ENCODE measurements around the gene LDLR. TPM values are rescaled to one million over a fixed set of nuclear protein-coding genes. Genes with fewer than 3 reads are reported as not detected.
A peak's percentile ranks its signal among the peaks of the same experiment; 100 is the strongest.

LDLR gene
- total and polyA plus RNA-seq, 11 donors: 4.3 to 45.9 (median 19.0) TPM

DNA sequence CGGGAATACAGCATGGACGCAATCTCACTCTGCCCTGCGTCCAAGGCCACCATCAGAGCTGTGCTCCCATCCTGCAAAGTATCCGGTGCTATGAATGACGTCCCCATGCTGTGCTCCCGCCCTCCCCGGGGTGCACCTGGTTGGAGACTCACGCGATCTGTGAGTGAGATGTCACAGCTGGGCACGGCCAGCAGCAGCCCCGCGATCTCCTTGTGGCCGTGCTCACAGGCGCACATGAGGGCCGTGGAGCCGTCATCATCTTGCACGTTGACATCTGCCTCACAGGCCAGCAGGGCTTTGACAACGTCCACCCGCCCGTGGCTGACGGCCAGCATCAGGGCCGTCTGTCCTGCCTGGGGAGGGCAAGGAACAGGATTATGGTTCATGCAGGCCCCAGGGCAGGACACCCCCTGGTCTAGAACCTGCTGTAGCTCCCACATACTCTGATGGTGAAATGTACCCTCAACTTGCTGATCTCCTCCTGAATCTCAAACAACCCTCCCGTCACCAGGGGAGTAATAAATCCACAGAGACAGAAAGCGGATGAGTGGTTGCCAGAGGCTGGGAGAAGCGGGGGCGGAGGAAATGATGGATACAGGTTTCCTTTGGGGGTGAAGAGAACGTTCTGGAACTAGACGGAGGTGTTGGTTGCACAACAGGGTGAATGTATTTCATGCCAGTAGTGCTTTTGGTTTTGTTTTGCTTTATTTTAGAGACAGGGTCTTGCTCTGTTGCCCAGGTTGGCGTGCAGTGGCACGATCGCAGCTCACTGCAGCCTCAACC, 80.8 kb downstream of the LDLR start:
- Histone ChIP-seq H3K27me3 (no peaks in the 10 kb centered on the region), H3K4me1 (peaks cover 0 to 29% (median 16%) of the 10 kb centered on the region in 12 donors), H3K27ac (peak overlapping the region in 9 of 12 donors; percentile 0 to 86 (median 23)), H3K4me3 (no peak overlapping the region), H3K36me3 (peaks cover 0 to 100% (median 96%) of the 10 kb centered on the region in 9 donors), H3K9me3 (no peaks in the 10 kb centered on the region)
- TF ChIP-seq POLR2A (IDR thresholded peaks at IDR 0.05): no peak
- no peak for DNase-seq
- 79% methylated on average over 28 to 31 of the region's 31 CpGs for WGBS, 4 donors
- intact Hi-C loops (cut with DNase I): no loop called here
- peak in 1 of 4 donors; percentile 14 for ATAC-seq

DNA sequence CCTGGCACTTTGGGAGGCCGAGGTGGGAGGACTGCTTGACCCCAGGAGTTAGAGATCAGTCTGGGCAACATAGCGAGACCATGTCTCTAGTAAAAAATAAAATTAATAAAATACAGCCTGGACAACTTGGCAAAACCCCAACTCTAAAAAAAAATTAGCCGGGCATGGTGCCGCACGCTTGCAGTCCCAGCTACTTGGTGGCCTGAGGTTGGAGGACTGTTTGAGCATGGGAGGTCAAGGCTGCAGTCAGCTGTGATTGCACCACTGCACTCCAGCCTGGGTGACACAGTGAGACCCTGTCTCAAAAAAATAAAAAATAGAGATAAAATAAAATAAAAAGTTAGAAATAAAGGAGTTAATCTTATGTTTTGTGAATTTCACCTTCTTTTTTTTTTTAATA, 81.9 kb downstream of the LDLR start:
- Histone ChIP-seq H3K27me3 (no peaks in the 10 kb centered on the region), H3K27ac (peak overlapping the region in 3 of 12 donors; percentile 5 to 86 (median 36)), H3K4me1 (peaks cover 0 to 18% (median 6%) of the 10 kb centered on the region in 12 donors), H3K4me3 (no peak overlapping the region), H3K9me3 (no peaks in the 10 kb centered on the region), H3K36me3 (peaks cover 0 to 100% (median 95%) of the 10 kb centered on the region in 9 donors)
- 55 to 70% (median 62%) methylated on average over 5 of the region's 5 CpGs for WGBS, 4 donors
- DNase-seq: no peak
- ATAC-seq: no peak
- intact Hi-C loops (cut with DNase I): no loop called here
- no peak for TF ChIP-seq POLR2A (IDR thresholded peaks at IDR 0.05)
- TF ChIP-seq, protein P1, sequence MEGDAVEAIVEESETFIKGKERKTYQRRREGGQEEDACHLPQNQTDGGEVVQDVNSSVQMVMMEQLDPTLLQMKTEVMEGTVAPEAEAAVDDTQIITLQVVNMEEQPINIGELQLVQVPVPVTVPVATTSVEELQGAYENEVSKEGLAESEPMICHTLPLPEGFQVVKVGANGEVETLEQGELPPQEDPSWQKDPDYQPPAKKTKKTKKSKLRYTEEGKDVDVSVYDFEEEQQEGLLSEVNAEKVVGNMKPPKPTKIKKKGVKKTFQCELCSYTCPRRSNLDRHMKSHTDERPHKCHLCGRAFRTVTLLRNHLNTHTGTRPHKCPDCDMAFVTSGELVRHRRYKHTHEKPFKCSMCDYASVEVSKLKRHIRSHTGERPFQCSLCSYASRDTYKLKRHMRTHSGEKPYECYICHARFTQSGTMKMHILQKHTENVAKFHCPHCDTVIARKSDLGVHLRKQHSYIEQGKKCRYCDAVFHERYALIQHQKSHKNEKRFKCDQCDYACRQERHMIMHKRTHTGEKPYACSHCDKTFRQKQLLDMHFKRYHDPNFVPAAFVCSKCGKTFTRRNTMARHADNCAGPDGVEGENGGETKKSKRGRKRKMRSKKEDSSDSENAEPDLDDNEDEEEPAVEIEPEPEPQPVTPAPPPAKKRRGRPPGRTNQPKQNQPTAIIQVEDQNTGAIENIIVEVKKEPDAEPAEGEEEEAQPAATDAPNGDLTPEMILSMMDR (IDR thresholded peaks at IDR 0.05): no peak

DNA sequence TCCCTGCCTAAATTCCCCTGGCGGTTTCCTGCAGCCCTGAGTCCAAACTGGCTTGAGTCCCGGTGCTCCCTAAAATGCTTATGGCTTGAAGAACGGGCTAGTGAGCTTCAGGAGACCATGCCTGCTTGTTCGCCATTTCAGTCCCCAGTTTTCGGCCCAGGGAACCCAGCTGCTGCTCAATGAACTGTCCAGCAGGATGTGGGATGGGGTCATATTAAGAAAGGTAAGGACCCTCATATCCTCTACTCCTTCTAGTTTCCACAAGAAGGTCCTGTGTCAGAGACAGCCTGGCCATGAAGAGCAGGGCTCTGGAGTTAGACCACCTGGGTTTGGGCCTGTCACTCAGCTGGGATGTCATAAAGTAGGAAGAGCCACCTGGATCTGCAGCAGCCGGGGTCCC, 83.3 kb downstream of the LDLR start:
- TF ChIP-seq, protein P1 (IDR thresholded peaks at IDR 0.05): no peak
- no peak for TF ChIP-seq POLR2A (IDR thresholded peaks at IDR 0.05)
- intact Hi-C loops (cut with DNase I): no loop called here
- Histone ChIP-seq H3K27ac (peak overlapping the region in 1 of 12 donors; percentile 66), H3K27me3 (no peaks in the 10 kb centered on the region), H3K36me3 (peaks cover 0 to 100% (median 96%) of the 10 kb centered on the region in 9 donors), H3K4me1 (peaks cover 0 to 12% (median 0%) of the 10 kb centered on the region in 12 donors), H3K4me3 (no peak overlapping the region), H3K9me3 (no peaks in the 10 kb centered on the region)
- no peak for ATAC-seq
- 82 to 96% (median 86%) methylated on average over 5 to 6 of the region's 6 CpGs for WGBS, 4 donors
- DNase-seq: no peak

DNA sequence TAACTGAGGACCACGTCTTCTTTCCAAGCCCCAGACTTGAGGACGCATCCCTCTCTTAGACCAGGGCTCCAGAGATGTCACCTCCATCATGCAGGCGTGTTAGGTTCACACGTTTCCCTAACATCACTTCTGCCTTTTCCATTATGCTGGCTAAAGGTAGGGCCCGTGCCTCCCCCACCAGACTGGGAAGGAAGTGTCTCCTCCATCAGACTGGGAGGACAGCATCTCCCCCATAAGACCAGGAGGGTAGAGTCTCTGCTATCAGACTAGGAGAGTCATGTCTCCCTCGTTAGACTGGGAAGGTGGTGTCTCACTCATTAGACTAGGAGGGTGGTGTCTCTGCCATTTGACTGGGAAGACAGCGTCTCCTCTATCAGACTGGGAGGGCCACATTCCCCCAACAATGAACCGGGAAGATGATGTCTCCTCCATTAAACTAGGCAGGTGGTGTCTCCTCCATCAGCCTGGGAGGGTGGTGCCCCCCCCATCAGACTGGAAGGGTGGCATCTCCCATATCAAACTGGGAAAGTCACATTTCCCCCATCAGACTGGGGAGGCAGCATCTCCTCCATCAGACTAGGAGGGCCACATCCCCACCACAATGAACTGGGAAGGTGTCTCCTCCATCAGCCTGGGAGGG, 84.4 kb downstream of the LDLR start:
- H3K4me3 ChIP-seq: no peak overlapping the region
- ATAC-seq (no peak), DNase-seq (no peak)
- intact Hi-C loops (cut with DNase I): no loop called here
- H3K9me3 ChIP-seq: no peaks in the 10 kb centered on the region
- peaks cover 0 to 100% (median 96%) of the 10 kb centered on the region in 9 donors for H3K36me3 ChIP-seq
- no peaks in the 10 kb centered on the region for H3K27me3 ChIP-seq
- peak overlapping the region in 1 of 12 donors; percentile 66 for H3K27ac ChIP-seq
- 79 to 91% (median 82%) methylated on average over 6 to 8 of the region's 8 CpGs for WGBS, 4 donors
- no peak for TF ChIP-seq POLR2A (IDR thresholded peaks at IDR 0.05)
- peaks cover 0 to 10% (median under 1%) of the 10 kb centered on the region in 12 donors for H3K4me1 ChIP-seq

DNA sequence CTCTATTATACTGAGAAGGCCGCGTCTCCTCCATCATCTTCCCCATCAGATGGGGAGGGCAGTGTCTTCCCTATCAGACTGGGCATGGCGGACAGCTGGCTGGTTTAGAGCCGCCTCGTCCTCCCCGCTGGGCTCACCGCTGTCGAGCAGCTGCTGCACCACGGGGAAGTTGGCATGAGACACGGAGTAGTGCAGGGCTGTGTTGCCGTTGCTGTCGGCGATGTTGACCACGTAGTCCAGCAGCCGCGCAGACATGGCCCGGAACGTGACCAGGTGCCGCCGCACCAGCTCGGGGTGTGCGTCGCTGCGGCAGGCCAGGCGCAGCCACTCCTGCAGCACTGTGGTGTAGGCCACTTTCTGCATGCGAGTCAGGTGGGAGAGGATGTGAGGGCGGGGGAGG, 85.1 kb downstream of the LDLR start:
- Histone ChIP-seq H3K36me3 (peaks cover 0 to 100% (median 91%) of the 10 kb centered on the region in 9 donors), H3K27me3 (no peaks in the 10 kb centered on the region), H3K4me1 (peaks cover 0 to 16% (median 8%) of the 10 kb centered on the region in 12 donors), H3K4me3 (no peak overlapping the region), H3K9me3 (no peaks in the 10 kb centered on the region), H3K27ac (peak overlapping the region in 1 of 12 donors; percentile 66)
- 91 to 95% (median 93%) methylated on average over 19 to 27 of the region's 27 CpGs for WGBS, 4 donors
- DNase-seq: no peak
- no peak for TF ChIP-seq POLR2A (IDR thresholded peaks at IDR 0.05)
- TF ChIP-seq, protein P1 (IDR thresholded peaks at IDR 0.05): no peak
- intact Hi-C loops (cut with DNase I): no loop called here
- no peak for ATAC-seq

All from heart left ventricle (tissue), 16 donors.